ENCODE measurements around the gene PGBD1. TPM values are rescaled to one million over a fixed set of nuclear protein-coding genes. Genes with fewer than 3 reads are reported as not detected.

The PGBD1 gene
- total RNA-seq, 1 experiment from 2014 or later: 3.6 TPM

DNA sequence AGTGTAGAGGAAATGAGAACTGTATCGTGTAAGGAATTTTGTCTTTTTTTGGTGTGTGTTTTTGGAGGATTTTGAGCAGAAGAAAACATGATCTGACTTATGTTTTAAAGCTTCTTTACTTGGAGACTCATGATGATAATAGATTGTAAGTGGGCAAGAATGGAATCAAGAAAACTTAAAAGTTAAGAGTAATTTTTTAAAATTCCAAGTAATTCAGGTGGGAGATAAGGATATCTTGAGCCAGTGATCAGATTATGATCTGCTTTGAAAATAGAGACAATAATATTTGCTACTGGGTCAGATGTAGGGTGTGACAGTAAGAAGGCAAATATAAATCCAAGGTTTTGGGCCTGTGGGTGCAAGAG, 13.7 kb upstream of the PGBD1 start:
- CTCF ChIA-PET: interaction anchor here (0.6 to 1.3 kb wide), 3 partner anchors 89 to 573 kb away, joined by 3 to 8 read pairs (median 3); no protein-coding TSS in a partner anchor
- peak overlapping the region; percentile 39; the same call in 1 of the 2 replicates for H3K27ac ChIP-seq
- no peaks in the 10 kb centered on the region for H3K9me3 ChIP-seq (ENCODE audit: insufficient read depth, low read depth)
- H3F3A ChIP-seq (ENCODE audit: insufficient read depth, low read depth): peaks cover 11% of the 10 kb centered on the region
- peaks cover 16% of the 10 kb centered on the region for H3K79me2 ChIP-seq (ENCODE audit: low read depth)
- H2AFZ ChIP-seq: peak overlapping the region; percentile 90
- intact Hi-C loops (cut with micrococcal nuclease; ENCODE audit: unreplicated experiment): loop anchor here (1.0 to 5.0 kb wide), 2 partner anchors 15 to 90 kb away; partner anchors contain the start of gene ZKSCAN4
- H3K4me1 ChIP-seq (replicated peaks; ENCODE audit: insufficient read depth): peaks cover 28% of the 10 kb centered on the region
- peaks cover 1% of the 10 kb centered on the region; the same call in 1 of the 2 replicates for H3K36me3 ChIP-seq (ENCODE audit: low read depth)
- H3K4me3 ChIP-seq: peak overlapping the region; percentile 65
- POLR2A ChIA-PET (ENCODE audit: unreplicated experiment): interaction anchor here (0.6 to 0.7 kb wide), 4 partner anchors 12 to 1133 kb away, joined by 4 to 9 read pairs (median 6); partner anchors contain the start of gene ZKSCAN8
- H4K20me1 ChIP-seq (ENCODE audit: insufficient read depth): no peaks in the 10 kb centered on the region
- no peak for TF ChIP-seq EZH2 (IDR thresholded peaks at IDR 0.05; ENCODE audit: low read depth)
- no peak for DNase-seq
- peak overlapping the region; percentile 89 for H3K4me2 ChIP-seq
- H3K9me2 ChIP-seq (ENCODE audit: insufficient read depth): no peaks in the 10 kb centered on the region
- no TSS peak for BruUV-seq (replicated peaks)
- no peaks in the 10 kb centered on the region for H3K27me3 ChIP-seq (ENCODE audit: insufficient read depth, low read depth)

DNA sequence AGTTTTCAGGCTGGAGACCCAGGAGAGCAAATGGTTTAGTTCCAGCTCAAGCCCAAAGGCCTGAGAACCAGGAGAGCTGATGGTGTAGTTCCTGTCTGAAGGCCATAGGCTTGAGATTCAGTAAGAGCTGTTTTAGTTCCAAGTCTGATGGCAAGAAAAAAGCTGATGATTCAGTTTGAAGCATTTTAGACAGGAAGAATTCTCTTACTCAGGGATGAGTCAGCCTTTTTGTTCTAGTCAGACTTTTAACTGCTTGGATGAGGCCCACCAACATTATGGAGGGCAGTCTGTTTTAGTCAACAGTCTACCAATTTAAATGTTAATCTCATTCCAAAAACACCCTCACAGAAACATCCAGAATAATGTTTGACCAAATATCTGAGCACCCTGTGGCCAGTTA, 11.9 kb upstream of the PGBD1 start:
- Histone ChIP-seq H3K79me2 (ENCODE audit: low read depth) (peaks cover 16% of the 10 kb centered on the region), H3K36me3 (ENCODE audit: low read depth) (peaks cover 5% of the 10 kb centered on the region; the same call in 1 of the 2 replicates), H3K27me3 (ENCODE audit: insufficient read depth, low read depth) (no peaks in the 10 kb centered on the region), H3K4me3 (no peak overlapping the region), H3K4me2 (peak overlapping the region; percentile 36; the same call in 1 of the 2 replicates), H2AFZ (no peak overlapping the region), H3K9me2 (ENCODE audit: insufficient read depth) (no peaks in the 10 kb centered on the region), H3K9me3 (ENCODE audit: insufficient read depth, low read depth) (no peaks in the 10 kb centered on the region), H3F3A (ENCODE audit: insufficient read depth, low read depth) (peaks cover 11% of the 10 kb centered on the region), H3K27ac (no peak overlapping the region), H3K4me1 (replicated peaks; ENCODE audit: insufficient read depth) (peaks cover 28% of the 10 kb centered on the region), H4K20me1 (ENCODE audit: insufficient read depth) (no peaks in the 10 kb centered on the region)
- no TSS peak for BruUV-seq (replicated peaks)
- TF ChIP-seq EZH2 (IDR thresholded peaks at IDR 0.05; ENCODE audit: low read depth) (no peak), CTCF (conservative IDR thresholded peaks at IDR 0.05) (no peak)
- intact Hi-C loops (cut with micrococcal nuclease; ENCODE audit: unreplicated experiment): loop anchor here (5.0 kb wide), 1 partner anchor 88 kb away; no protein-coding TSS in a partner anchor
- ChIA-PET CTCF (no interaction called here), POLR2A (ENCODE audit: unreplicated experiment) (interaction anchor here (0.5 to 0.7 kb wide), 3 partner anchors 17 to 399 kb away, joined by 3 to 16 read pairs (median 4); partner anchors contain the start of gene ZKSCAN4)
- peak in 1 of 2 experiments; percentile 60 for DNase-seq

DNA sequence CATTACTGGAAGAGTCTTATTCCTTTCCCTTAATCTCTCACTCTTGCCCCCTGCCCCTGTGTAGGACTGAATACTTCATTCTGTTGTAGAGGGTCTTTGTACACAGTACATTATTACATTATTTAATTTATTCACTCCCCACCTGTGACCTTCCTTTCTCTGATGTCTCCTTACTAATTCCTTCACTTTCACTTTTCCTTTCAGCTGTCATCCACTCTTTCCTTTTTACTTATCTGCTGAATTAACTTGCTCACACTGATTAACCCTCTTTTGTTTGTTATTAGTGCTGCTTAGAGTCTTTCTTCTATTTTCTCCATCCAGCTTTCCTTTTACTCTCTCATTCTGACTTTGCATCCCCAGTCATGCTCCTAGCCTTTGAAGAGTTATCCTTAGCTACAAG, 6.5 kb upstream of the PGBD1 start:
- no peak overlapping the region for H2AFZ ChIP-seq
- H3F3A ChIP-seq (ENCODE audit: insufficient read depth, low read depth): no peaks in the 10 kb centered on the region
- BruUV-seq (replicated peaks): no TSS peak
- H4K20me1 ChIP-seq (ENCODE audit: insufficient read depth): no peaks in the 10 kb centered on the region
- no peaks in the 10 kb centered on the region for H3K9me3 ChIP-seq (ENCODE audit: insufficient read depth, low read depth)
- 0 out of 2 replicates have a peak, but pooled peaks cover 4% of the 10 kb centered on the region for H3K79me2 ChIP-seq (ENCODE audit: low read depth)
- no peak overlapping the region for H3K4me3 ChIP-seq
- POLR2A ChIA-PET (ENCODE audit: unreplicated experiment): no interaction called here
- intact Hi-C loops (cut with micrococcal nuclease; ENCODE audit: unreplicated experiment): no loop called here
- H3K27me3 ChIP-seq (ENCODE audit: insufficient read depth, low read depth): no peaks in the 10 kb centered on the region
- H3K4me1 ChIP-seq (replicated peaks; ENCODE audit: insufficient read depth): no peaks in the 10 kb centered on the region
- peaks cover 5% of the 10 kb centered on the region; the same call in 1 of the 2 replicates for H3K36me3 ChIP-seq (ENCODE audit: low read depth)
- CTCF ChIA-PET: no interaction called here
- H3K9me2 ChIP-seq (ENCODE audit: insufficient read depth): no peaks in the 10 kb centered on the region
- TF ChIP-seq EZH2 (IDR thresholded peaks at IDR 0.05; ENCODE audit: low read depth): no peak
- TF ChIP-seq CTCF (conservative IDR thresholded peaks at IDR 0.05): no peak
- no peak overlapping the region for H3K4me2 ChIP-seq
- H3K27ac ChIP-seq: no peak overlapping the region
- DNase-seq: no peak

Measured in PC-9 (cell line).